ENCODE measurements around the gene TMEM225. TPM values are rescaled to one million over a fixed set of nuclear protein-coding genes. Genes with fewer than 3 reads are reported as not detected.
"Not testable (repeated sequence)": the region's sequence is repeated elsewhere in the genome, so short reads cannot be mapped to it uniquely, and the experiment has no call there.

The TMEM225 gene, protein sequence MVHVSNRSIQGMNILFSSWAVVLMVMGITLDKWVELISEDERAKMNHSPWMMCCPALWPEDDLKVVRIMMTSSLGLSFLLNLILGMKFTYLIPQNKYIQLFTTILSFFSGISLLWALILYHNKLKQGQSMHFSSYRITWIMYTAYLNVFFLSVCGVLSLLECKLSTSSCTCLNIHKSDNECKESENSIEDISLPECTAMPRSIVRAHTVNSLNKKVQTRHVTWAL
- polyA plus RNA-seq (ENCODE audit: insufficient read length): not detected
- long read RNA-seq, donor 1: 0 reads
- long read RNA-seq, donor 2: 0 reads
- long read RNA-seq, donor 3: 0 reads
- long read RNA-seq, donor 4: 0 reads
- long read RNA-seq, donor 5: 0 reads
- long read RNA-seq, donor 6: 0 reads
- long read RNA-seq, donor 7: 0 reads
- long read RNA-seq, donor 8: 0 reads

DNA sequence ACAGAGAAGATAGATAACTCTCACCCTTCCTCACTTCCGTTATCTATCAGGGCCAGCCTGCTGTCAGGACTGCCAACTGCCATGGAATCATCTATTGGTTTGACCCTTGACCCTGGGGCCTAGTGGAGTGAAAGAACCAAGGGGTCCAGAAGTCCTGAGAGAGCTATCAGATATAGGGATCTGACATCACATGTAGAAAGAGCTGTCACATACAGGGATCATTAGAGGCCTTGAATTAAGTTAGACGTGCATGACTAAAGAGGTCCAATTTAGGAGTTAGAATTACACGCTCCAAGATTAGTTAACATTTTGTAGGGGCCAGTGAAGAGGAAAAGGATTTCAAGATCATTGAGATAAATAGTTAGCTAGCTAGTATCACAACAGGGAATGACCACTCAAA lies at the start of gene TMEM225:
TMEM225 (minus strand) TSS at position 101 of the 400 bp plus-strand sequence. CDS start 245 bp downstream, outside the sequence.
- no peak for DNase-seq

DNA sequence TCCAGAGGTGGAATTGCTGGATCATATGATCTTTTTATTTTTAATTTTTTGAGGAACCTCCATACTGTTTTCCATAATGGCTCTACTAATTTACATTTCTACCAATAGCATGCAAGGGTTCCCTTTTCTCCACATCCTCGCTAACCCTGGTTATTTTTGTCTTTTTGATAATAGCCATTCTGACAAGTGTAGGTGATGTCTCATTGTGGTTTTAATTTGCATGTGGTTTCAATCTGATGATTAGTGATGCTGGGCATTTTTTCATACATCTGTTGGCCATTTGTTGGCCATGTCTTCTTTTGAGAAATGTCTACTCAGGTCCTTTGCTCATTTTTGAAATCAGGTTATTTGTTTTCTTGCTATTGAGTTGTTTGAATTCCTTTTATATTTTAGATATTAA lies 38.6 kb upstream of the TMEM225 start:
- no peak for DNase-seq

DNA sequence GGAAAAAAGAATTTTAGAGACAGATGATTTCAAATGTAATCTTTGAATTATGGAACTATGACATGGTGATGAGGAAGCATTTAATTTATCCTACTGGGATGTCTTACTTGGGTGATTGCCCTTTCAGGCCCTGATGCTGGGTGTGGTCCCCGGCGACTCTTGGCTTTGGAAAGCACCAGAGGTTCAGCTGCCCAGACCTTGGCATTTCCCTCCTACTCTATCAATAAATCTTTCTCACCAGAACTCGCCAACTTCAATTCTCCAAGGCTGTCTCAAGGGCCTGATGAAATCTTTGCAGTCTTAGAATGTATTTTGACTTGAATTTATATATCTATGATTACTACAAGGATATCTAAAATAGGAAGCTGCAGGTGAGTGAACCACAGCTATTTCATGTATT lies 35.5 kb upstream of the TMEM225 start:
- no peak for DNase-seq

DNA sequence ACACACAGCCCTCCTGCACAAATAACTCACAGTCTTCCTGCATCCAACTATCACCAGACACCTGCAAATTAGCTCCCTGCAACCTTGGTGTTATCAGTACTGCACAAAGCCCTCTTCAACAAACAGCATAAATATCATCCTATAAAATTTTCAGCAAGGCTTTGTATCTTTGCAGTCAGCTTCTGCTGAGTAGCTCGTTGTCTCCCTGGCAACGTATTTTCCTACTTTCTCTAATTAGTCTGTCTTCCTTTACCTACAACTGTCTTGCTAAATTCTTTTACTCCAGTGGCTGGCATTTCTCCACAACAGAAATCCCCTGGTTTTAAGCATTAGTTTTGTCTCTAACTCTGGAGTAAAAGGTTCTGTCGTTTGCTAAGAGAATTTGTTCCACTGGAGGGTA lies 20.4 kb upstream of the TMEM225 start:
- DNase-seq: no peak

DNA sequence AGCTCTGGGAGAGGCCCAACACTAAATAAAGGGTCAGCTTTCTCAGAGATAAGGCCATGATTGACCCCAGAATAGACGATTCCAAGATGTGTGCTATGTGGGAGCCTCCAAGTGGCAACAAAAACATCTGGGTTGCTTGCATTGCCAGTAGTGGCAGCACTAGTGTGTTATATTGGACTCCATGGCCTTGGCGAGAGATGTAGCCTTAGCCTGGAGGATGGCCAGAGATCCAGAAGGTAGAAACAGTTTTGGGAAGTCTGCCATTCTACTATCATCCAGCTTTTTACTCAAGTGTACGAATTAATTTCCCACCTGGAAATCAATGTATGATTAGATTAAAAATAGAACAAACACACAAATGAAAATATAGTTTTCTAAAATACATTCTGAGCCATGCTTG lies 19.5 kb upstream of the TMEM225 start:
- DNase-seq: no peak

DNA sequence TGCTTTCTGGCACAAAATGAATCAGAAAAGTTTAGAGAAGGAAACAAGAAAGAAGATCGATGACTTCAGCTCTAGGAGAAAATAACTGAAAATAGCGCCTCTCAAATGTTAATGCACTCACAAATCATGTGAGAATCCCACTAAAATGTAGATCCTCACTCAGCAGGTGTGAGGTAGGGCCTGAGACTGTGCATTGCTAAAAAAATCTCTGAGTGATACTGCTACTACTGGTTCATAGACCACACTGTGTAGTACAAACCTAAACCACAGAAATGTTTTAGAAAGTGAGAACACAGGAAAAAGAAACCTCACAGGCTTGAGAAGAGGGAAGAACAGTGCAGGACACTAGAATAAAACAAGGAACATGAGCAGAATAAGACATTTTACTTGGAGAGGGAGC lies 18.5 kb upstream of the TMEM225 start:
- DNase-seq: no peak

DNA sequence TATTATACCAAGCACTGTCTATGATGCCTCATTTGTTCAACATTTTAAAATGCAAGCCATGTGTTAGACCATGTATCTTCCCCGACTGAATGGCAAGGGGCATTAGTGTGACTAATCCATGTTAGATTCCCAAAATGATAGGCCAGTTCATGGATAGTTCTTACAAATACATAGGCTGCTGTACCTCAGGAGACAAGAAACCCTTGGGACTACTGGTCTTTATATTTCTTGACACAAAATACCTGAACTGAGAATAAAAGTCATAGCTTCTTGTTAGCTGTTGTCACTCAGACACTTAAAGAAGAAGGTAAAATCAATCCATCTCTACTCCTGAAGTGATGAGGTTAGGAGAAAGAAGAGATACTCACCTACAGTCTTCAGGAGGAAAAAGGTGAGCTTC lies 16.4 kb upstream of the TMEM225 start, which contains the start of gene OR8D4:
OR8D4 (plus strand) TSS at position 301 of the 400 bp plus-strand sequence. CDS start 4,265 bp downstream, outside the sequence.
- no peak for DNase-seq

DNA sequence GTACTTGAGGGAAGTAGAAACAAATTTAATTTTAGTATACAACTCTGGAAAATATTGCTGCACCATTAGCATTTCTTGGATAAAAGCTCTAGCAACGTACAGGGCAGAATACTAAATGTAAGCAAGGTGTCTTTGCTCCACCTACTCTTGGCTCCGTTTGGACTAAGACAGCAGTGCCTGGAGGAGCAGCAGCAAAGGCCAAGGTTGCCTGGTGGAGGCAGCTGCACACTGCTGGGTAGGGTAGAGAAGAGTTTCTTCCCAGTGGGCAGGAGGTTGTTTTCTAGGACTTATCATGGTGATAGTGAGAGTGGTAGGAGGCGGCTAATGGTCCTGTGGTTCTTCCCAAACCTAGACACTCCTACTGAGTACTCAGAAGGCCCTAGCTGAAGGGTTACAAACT lies 14.3 kb upstream of the TMEM225 start:
- no peak for DNase-seq

DNA sequence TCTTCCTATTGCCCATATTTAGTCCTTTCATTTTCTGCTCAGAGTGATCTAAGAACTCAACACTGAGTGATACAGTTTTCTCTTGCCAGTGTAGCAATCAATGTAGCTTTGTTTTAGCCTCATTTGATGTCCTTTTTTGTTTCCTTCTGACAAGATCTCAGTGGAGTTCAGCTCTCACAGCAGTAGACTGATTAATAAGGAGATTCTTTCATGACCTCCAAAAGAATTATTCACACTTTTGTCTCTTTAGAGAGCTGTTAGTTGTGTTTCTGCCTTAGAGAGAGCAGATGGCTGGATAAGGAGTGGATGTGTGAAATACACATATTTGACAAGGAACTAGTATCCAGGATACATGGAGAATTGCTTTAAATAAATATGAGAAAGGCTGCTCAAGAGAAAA lies 6.6 kb upstream of the TMEM225 start:
- DNase-seq: no peak

DNA sequence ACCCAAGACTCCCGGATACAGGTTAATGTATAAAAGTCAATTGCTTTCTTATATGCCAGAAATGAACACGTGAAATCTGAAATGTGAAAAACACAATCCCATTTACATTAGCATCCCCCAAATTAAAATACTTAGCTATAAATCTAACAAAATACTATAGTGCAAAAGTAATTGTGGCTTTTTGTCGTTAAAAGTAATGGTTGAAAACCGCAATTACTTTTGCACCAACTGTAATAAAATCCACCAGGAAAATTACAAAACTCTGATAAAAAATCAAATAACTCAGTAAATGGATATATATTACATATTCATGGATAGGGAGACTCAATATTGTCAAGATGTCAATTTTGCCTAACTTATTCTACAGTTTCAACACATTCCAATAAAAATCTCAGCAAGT lies 4.6 kb downstream of the TMEM225 start:
- DNase-seq: no peak

DNA sequence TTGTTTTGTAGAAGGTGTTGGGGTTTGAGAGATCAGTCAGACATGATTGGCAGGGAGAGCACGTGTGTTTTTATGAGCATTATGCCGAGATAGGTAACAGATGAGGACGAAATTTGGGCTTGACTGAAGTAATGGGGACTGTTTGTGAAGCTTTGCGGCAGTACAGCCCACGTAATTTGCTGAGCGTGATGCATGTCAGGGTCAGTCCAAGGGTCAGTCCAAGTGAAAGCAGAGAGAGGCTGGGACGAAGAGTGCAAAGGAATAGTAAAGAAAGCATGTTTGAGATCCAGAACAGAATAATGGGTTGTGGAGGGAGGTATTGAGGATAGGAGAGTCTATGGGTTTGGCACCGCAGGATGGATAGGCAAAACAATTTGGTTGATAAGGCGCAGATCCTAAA lies 17.7 kb downstream of the TMEM225 start:
- not testable (repeated sequence) for DNase-seq

DNA sequence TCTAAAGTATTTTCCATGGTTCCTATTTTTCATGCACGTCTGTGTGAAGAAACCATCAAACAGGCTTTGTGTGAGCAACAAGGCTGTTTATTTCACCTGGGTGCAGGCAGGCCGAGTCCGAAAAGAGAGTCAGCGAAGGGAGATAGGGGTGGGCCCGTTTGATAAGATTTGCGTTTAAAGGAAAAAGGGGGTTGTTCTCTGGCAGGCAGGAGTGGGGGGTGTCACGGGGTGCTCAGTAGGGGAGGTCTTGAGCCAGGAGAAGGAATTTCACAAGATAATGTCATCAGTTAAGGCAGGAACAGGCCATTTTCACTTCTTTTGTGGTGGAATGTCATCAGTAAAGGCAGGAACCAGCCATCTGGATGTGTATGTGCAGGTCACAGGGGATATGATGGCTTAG lies 20.2 kb downstream of the TMEM225 start:
- not testable (repeated sequence) for DNase-seq

DNA sequence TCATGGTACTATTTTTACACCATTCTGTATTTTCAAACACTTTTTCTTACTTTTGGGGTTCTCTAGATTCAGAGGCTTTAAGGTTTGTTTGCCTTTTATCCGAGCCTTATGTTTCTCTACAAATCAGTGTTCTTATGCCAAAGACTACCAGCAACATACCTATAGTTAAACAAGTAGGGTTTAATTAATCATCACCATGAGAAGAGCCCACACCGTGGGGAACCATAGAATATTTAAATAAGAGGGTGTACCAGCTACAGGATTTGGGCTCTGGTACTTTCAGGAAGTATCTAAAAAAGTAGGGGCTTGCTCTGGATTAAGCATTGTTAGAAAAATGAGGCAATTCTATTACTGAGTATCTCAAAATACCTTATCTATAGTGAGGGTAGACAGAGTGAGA lies 25.7 kb downstream of the TMEM225 start:
- no peak for DNase-seq

DNA sequence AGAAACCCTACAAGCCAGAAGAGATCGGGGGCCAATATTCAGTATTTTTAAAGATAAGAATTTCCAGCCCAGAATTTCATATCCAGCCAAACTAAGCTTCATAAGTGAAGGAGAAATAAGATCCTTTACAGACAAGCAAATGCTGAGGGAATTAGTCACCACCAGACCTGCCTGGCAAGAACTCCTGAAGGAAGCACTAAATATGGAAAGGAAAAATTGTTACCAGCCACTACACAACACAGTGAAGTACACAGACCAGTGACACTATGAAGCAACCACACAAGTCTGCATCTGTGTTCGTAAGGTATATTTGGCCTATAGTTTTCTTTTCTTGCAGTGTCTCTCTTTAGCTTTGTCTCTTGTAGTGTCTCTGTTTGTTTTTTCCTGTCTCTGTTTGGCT lies 29.0 kb downstream of the TMEM225 start:
- DNase-seq: no peak

DNA sequence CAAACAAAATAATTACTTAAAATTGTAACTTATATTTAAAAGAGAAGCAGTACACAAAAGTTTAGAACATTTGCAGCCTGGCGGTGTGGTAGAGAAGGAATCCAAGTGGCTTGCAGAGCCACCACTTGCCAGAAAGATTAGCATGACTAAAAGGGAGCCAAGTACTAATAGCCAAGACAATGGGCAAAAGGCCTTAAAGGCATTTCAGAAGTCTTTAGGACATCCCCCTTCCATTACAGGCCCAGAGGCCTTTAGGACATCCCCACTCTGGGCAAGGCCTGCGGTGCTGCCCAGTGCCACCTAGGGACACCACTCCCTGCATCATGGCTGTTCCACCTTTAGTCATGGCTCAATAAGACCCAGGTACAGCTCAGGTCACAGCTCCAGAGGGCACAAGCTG lies 32.4 kb downstream of the TMEM225 start:
- DNase-seq: no peak

DNA sequence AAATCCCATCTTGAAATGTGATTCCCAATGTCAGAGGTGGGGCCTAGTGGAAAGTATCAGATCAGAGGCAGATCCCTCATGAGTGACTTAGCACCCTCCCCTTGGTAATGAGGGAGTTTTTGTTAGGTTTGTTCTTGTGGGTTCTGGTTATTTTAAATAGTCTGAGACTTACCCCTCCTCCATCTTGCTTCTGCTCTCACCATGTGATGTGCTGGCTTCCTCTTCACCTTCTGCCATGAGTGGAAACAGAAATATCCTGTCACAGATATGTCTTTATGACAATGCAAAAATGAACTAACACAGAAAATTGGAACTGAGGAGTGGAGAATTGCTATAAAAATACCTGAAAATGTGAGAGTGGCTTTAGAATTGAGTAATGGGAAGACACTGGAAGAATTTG lies 33.1 kb downstream of the TMEM225 start:
- DNase-seq: no peak

DNA sequence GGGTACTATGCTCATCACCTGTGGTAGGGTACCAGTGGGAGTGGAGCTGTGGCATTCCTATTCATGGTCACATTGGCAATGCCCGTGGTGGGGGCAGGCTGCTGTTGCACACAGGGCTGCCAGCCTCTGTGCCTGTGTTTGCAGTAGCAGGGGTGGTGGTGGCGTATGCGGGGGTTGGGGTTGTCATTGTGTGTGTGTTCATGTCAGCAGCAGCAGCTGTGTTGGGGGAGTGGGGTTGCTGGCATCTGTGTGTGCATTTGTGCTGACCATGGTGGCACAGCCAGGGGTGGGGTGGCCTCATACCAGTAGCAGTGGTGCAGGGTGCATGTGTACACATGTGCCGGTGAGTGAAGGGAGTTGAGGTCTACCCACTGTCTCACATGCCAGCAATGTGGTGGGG lies 34.4 kb downstream of the TMEM225 start:
- no peak for DNase-seq

DNA sequence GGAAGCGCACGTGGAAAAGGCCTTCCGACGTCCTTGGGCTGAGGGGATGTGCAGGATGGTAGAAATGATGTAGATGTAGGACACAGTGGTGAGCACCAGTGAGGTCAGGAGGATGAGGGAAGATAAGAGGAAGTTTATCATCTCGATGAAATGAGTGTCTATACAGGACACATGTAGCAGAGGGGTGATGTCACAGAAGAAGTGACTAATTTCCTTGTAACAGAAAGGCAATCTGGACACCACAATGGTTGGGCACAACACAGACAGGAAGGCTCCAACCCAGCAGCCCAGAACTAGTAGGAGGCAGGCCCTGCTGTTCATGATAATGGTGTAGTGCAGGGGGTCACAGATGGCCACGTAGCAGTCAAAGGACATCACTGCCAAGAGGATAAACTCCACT lies 44.3 kb downstream of the TMEM225 start:
- no peak for DNase-seq

DNA sequence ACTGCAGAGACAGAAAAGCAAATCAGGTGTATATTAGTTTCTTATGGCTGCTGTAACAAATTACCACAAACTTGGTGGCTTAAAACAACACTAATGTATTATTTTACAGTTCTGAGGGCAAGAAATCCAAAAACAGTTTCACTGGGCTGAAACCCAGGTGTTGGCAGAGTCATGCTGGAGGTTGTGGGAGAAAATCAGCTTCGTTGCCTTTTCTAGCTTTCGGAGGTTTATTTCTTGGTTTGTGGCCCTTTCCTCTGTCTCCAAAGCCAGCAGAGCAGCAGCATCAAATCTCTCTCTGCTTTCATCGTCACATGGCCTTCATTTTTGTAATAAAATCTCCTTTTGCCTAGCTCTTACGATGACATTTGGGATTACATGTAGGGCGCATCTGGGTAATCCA lies 46.3 kb downstream of the TMEM225 start:
- no peak for DNase-seq

DNA sequence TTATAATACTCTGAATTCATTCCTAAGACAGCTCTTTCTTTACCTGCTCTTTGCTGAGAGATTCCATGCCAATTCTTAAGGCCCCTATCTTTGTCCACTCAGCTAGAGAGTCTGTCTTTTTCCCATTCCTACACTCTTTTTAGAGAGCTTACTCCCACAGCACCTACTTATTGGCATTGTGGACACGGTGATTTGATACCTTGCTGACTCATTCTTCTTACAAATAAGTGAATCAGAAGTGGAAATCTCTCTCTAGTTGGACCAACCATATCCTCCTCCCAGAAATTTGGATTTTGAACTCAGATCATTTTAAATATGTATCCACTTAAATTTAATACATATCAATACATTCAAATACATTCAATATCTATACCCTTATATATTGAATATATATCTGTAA lies 46.8 kb downstream of the TMEM225 start:
- no peak for DNase-seq

DNA sequence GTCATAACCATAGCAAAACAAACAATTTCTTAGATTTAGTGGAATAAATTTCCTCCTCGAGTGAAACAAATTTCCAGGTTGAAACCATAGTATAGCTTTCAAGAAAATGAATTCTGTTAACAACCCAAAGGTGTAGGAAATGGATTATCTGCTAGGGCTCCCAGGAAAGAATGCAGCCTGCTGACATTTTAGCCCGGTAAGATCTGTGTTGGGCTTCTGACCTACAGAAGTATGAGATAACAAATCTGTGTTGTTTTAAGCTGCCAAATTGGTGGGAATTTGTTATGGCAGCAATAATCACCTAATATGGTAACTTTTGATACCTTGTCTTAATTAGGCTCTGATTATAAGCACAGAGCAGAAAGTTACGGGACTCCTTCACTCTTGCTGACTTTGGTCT lies 47.3 kb downstream of the TMEM225 start:
- no peak for DNase-seq

DNA sequence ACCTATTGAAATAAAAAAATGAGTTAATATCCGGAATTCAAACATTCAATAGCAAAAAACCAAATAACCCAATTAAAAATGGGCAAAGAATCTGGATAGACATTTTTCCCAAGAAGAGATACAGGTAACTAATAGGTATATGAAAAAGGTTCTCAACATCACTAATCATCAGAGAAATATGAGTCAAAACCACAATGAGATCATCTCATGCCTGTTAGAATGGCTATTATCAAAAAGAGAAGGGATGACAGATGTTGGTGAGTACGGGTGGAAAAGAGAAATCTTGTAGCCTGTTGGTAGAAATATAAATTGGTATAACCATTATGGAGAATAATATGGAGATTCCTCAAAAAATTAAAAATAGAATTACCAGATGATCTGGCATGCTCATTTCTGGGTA lies 52.4 kb downstream of the TMEM225 start:
- DNase-seq: no peak
